Measurements from ENCODE around the gene CPNE2. TPM values are rescaled to one million over a fixed set of nuclear protein-coding genes. Genes with fewer than 3 reads are reported as not detected.

Gene CPNE2
- total and polyA plus RNA-seq, 2 of the 8 experiments (the other 6 are each of a cell fraction or from before 2014, with no cell fraction given): 10.6 to 39.5 TPM

GRCh38 chr16:57166951-57167350, 74.6 kb downstream of the CPNE2 start:
- Histone ChIP-seq H3K56ac (replicated peaks; ENCODE audit: insufficient read length, low read depth, low read length) (no peak overlapping the region), H3K23ac (ENCODE audit: insufficient read length) (no peak overlapping the region), H3K4me1 (replicated peaks in 1 of 4; ENCODE audit: control insufficient read depth in 3 of 4, insufficient read depth in 4 of 4, low read length in 3 of 4) (no peaks in the 10 kb centered on the region), H3K9ac (replicated peaks in 1 of 4; ENCODE audit: extremely low read depth in 1 of 4, low read depth in 3 of 4, low read length in 3 of 4) (no peak overlapping the region), H2BK5ac (ENCODE audit: low read depth, low read length) (no peak overlapping the region), H2BK15ac (ENCODE audit: low read length) (no peak overlapping the region), H4K5ac (ENCODE audit: insufficient read length, low read depth, low read length) (no peak overlapping the region), H3K27me3 (replicated peaks in 1 of 4; ENCODE audit: control insufficient read depth in 3 of 4, extremely low read depth in 1 of 4, insufficient read depth in 3 of 4, low read length in 3 of 4) (no peaks in the 10 kb centered on the region), H3K18ac (ENCODE audit: extremely low read depth, low read length) (no peak overlapping the region), H2AK5ac (ENCODE audit: low read depth, low read length) (no peak overlapping the region), H3K4ac (replicated peaks; ENCODE audit: insufficient read length, low read depth, low read length) (no peak overlapping the region), H3K9me3 (ENCODE audit: insufficient read depth in 2 of 2, low read depth in 1 of 2, low read length in 1 of 2) (no peaks in the 10 kb centered on the region), H3K4me2 (ENCODE audit: insufficient read depth in 1 of 2, low read depth in 2 of 2, low read length in 2 of 2) (no peak overlapping the region), H3K79me2 (ENCODE audit: control insufficient read depth in 1 of 2, insufficient read depth in 2 of 2, low read length in 2 of 2) (no peaks in the 10 kb centered on the region), H3K27ac (ENCODE audit: low read depth, low read length) (no peak overlapping the region), H3K4me3 (ENCODE audit: extremely low read depth in 1 of 4, insufficient read depth in 2 of 4, low read depth in 3 of 4, low read length in 4 of 4) (no peak overlapping the region), H2BK20ac (ENCODE audit: low read length) (no peak overlapping the region), H3K36me3 (ENCODE audit: control insufficient read depth in 2 of 4, insufficient read depth in 4 of 4, low read length in 3 of 4) (peaks cover 18 to 73% (median 60%) of the 10 kb centered on the region in 4 experiments), H4K91ac (replicated peaks; ENCODE audit: insufficient read length, low read length) (no peak overlapping the region), H2AFZ (ENCODE audit: low read length) (no peak overlapping the region), H2BK120ac (replicated peaks; ENCODE audit: low read depth, low read length) (no peak overlapping the region), H2BK12ac (ENCODE audit: low read depth, low read length) (no peak overlapping the region), H3K23me2 (ENCODE audit: low read depth, low read length) (no peaks in the 10 kb centered on the region), H3K79me1 (ENCODE audit: low read depth, low read length) (no peaks in the 10 kb centered on the region), H3K14ac (ENCODE audit: insufficient read length) (no peak overlapping the region), H4K20me1 (replicated peaks in 1 of 2; ENCODE audit: control insufficient read depth in 1 of 2, insufficient read depth in 2 of 2, low read length in 2 of 2) (peaks cover 0 to 1% of the 10 kb centered on the region in 2 experiments), H4K8ac (ENCODE audit: extremely low read depth, insufficient read depth, low read length) (no peak overlapping the region)
- ChIA-PET POLR2A (ENCODE audit: partially characterized antibody) (no interaction called here), CTCF (ENCODE audit: partially characterized antibody) (interaction anchor here (0.7 to 1.9 kb wide), 2 partner anchors 82 to 85 kb away, joined by 4 to 10 read pairs; no protein-coding TSS in a partner anchor)
- WGBS, 2 experiments (ENCODE audit: extremely low coverage in 1 of 2, insufficient coverage in 1 of 2, insufficient read length in 1 of 2, insufficient replicate concordance in 2 of 2, low coverage in 1 of 2, low lambda C conversion rate in 2 of 2, missing lambda C conversion rate in 1 of 2): 93% methylated on average over 7 of the region's 7 CpGs; no CpG with 5 or more reads in 1 of the 2 experiments
- FAIRE-seq (no peak), DNase-seq (ENCODE audit: low read depth in 1 of 2, low spot score in 2 of 2) (no peak)
- no peak for TF ChIP-seq GABPA (IDR thresholded peaks at IDR 0.05; ENCODE audit: borderline replicate concordance, insufficient read depth, low read length)
